ENCODE data around the gene ZNF679.
"Not testable (repeated sequence)": the region's sequence is repeated elsewhere in the genome, so short reads cannot be mapped to it uniquely, and the experiment has no call there.

The ZNF679 gene

GRCh38 chr7:64228174-64228573, at the start of gene ZNF679:
ZNF679 (plus strand) TSS chr7:64228474; CDS start chr7:64249118, 20,644 bp downstream.
- not testable (repeated sequence) for DNase-seq (ENCODE audit: low spot score)

GRCh38 chr7:64180989-64181388, 47.3 kb upstream of the ZNF679 start:
- DNase-seq (ENCODE audit: low spot score), result peak; percentile 19

DNA sequence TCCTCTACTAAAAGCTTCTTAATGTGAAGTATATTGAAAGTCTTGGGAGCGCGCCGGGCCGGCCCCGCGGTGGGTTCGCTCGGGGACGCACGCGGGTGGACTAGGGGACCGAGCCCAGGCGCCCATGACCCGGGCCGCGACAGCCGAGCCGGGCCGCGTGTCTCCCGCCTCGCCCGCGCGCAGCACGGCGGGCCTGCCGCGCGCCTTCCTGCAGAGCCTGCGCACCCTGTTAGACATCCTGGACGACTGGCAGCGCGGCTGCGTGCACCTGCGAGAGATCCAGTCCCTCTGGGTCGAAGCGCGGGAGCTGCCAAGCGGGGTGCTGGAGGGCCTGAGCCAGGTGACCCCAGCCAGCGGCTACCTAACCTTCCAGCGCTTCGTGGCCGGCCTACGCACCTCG, 46.7 kb upstream of the ZNF679 start:
- no peak for DNase-seq (ENCODE audit: low spot score)

- no peak for DNase-seq (ENCODE audit: low spot score)
Observed at GRCh38 chr7:64182036-64182790, 46.1 kb upstream of the ZNF679 start.

DNA sequence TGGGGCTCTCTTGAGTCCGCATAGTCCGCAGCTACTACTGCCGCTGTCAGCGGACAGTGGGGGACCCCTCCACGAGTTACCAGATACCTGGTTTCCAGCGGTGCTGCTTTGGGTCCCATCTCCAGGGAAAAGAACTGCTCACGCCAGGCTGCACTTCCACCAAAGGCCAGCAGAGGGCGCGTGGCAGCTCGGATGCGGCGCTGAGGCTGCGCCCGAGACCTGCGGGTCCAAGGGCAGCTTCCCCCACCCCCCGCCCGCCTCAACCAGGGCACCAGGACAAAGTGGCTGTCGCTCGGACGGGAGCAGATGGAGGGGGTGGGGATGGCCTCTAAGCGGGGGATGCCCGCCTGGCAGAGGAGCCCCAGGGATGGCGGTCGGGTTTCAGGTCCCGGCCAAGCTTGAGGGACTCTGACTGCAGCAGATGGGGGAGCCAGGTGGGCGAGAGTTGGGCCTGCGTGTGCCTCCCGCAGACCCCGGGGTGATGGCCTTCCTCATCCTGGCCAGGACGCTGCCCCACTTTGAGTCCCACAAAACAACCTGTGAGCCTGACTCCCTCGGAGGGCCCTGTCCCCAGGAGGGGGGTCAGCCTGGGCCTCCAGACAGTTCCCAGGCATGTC, 45.0 kb upstream of the ZNF679 start:
- no peak for DNase-seq (ENCODE audit: low spot score)

DNA sequence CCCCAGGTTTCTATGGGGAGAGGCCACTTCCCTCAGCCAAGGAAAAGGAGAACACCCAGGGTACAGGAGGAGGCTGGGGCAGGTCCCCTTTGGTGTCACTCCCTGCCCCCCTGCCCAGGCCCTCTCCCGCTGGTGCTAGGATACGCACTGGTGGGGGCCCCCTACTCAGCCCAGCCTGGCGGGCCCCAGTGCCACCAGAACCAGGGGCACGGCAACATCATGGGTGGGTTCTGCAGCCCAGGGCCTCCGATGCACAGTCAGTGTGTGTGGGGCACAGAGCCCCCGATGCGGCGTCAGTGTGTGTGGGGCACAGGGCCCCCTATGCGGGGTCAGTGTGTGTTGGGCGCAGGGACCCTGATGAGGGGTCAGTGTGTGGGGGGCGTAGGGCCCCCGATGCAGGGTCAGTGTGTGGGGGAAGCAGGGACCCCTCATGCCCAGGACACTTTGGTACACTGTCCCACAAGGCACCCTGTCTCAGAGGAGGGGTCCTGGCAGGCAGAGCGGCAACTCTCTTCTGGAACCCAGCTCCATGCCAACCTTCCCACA, 44.4 kb upstream of the ZNF679 start:
- no peak for DNase-seq (ENCODE audit: low spot score)

GRCh38 chr7:64184376-64184775, 43.9 kb upstream of the ZNF679 start:
- DNase-seq (ENCODE audit: low spot score), result no peak

- DNase-seq (ENCODE audit: low spot score), result no peak
Observed at GRCh38 chr7:64187408-64187807, 40.9 kb upstream of the ZNF679 start.

GRCh38 chr7:64192148-64192704, 36.0 kb upstream of the ZNF679 start:
- DNase-seq (ENCODE audit: low spot score), result no peak

GRCh38 chr7:64192775-64193174, 35.5 kb upstream of the ZNF679 start:
- DNase-seq (ENCODE audit: low spot score), result no peak

DNA sequence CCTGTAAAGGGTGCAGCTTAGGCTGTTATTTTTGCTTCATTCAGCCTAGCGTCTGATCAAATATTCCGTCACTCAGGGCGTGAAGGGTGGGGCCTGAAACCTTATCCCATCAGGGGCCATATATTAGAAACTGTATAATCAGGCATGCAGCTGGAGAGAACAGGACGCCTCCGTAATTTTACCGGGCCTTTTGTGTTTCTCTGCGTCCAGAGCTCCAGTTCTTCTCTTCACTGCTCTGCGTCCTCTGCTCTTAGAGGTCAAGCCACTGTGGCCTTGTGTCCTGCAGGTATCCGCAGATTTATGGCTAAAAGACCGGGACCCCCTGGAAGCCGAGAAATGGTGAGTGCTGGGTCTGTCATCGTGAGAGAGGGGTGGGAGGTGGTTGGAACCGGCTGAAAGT, 21.4 kb upstream of the ZNF679 start, which contains the start of gene ZNF735:
Gene ZNF735 (plus strand): TSS at position 301 of the 400 bp plus-strand sequence. CDS start 0 bp downstream, at position 301.
- no peak for DNase-seq (ENCODE audit: low spot score)

DNA sequence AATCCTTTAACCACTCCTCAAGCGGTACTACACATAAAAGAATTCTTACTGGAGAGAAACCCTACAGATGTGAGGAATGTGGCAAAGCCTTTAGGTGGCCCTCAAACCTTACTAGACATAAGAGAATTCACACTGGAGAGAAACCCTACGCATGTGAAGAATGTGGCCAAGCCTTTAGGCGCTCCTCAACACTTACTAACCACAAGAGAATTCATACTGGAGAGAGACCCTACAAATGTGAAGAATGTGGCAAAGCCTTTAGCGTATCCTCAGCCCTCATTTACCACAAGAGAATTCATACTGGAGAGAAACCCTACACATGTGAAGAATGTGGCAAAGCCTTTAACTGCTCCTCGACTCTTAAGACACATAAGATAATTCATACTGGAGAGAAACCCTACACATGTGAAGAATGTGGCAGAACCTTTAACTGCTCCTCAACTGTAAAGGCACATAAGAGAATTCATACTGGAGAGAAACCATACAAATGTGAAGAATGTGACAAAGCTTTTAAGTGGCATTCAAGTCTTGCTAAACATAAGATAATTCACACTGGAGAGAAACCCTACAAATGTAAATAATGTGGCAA, 8.5 kb upstream of the ZNF679 start:
- DNase-seq (ENCODE audit: low spot score), result not testable (repeated sequence)

DNA sequence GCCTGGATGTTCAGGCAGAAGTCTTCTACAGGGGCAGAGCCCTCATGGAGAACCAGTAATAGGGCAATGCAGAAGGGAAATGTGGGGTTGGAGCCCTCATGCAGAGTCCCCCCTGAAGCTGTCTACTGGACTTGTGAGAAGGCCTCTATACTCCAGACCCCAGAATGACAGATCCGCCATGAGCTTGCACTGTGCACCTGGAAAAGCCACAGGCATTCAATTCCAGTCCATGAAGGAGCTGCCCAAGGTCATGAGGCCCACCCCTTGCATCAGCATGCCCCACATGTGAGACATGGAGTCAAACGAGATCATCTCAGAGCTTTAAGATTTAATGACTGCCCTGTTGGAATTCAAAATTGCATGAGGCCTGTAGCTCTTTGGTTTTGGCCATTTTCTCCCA, 4.9 kb upstream of the ZNF679 start:
- DNase-seq (ENCODE audit: low spot score), result no peak

DNA sequence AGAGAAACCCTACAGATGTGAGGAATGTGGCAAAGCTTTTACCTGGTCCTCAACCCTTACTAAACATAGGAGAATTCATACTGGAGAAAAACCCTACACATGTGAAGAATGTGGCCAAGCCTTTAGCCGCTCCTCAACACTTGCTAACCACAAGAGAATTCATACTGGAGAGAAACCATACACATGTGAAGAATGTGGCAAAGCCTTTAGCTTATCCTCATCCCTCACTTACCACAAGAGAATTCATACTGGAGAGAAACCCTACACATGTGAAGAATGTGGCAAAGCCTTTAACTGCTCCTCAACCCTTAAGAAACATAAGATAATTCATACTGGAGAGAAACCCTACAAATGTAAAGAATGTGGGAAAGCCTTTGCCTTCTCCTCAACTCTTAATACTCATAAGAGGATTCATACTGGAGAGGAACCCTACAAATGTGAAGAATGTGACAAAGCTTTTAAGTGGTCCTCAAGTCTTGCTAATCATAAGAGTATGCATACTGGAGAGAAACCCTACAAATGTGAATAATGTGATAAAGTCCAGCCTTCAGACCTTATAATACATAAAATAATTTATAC, 38.2 kb downstream of the ZNF679 start:
- DNase-seq (ENCODE audit: low spot score), result no peak

DNA sequence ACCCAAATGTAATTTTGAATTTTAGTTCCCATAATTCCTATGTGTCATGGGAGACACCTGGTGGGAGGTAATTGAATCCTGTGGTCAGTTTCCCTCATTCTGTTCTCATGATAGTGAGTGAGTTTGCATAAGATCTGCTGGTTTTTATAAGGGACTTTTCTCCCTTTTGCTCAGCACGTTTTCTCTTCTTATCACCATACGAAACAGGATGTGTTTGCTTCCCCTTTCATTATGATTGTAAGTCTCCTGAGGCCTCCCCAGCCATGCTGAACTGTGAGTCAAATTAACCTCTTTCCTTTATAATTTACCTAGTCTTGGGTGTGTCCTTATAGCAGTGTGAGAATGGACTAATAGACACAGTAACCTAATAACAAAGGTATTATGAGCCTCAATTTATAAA, 49.4 kb downstream of the ZNF679 start:
- no peak for DNase-seq (ENCODE audit: low spot score)

DNA sequence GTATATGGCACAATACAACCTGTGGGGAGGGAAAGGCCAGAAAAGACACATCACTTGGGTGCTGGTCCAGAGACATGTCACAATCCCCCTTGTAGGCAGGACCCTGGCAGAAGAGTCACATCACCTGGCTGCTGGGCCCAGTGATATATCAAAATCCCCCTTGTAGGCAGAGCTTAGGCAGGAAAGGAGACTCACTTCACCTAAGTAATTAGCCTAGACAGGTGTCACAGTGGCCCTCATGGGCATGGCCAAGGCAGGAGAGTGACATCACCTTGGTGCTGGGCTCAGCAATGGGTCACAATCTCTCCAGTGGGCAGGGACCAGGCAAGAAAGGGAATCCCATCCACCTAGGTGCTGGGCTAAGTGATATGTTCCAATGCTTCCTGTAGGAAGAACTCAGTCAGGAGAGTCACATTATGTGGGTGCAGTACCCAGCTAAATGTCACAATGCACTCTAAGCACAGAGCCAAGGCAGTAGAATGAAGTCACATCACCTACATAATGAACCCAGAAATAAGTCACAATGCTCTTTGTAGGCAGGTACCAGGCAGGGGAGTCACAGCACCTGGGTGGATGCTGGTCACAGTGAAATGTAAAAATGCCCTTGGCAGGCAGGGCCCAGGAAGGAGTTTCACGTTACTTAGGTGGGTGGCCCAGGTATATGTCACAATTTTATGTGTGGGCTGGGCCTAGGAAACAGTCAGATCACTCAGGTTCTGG, 66.6 kb downstream of the ZNF679 start:
- DNase-seq (ENCODE audit: low spot score), result no peak

DNA sequence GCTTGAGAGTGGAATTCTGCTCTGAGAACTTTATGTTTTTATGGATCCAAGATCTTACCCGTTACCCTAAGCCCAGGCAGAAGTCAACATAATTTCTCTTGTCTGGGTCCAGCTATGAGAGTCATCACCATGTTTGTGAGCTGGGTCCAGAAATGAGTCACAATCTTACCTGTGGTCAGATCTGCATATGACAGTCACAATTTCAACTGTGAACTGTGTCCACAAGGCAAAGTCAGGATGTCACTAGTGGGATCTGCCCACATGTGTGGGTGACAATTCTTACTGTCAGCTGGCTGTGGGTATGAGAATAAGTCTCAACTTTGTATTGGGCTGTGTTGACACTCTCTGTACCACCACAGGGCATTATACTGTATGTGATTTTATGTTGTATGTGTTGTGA, 69.1 kb downstream of the ZNF679 start:
- not testable (repeated sequence) for DNase-seq (ENCODE audit: low spot score)

GRCh38 chr7:64300641-64301405, 72.5 kb downstream of the ZNF679 start:
- peak; percentile 77 for DNase-seq (ENCODE audit: low spot score)

DNA sequence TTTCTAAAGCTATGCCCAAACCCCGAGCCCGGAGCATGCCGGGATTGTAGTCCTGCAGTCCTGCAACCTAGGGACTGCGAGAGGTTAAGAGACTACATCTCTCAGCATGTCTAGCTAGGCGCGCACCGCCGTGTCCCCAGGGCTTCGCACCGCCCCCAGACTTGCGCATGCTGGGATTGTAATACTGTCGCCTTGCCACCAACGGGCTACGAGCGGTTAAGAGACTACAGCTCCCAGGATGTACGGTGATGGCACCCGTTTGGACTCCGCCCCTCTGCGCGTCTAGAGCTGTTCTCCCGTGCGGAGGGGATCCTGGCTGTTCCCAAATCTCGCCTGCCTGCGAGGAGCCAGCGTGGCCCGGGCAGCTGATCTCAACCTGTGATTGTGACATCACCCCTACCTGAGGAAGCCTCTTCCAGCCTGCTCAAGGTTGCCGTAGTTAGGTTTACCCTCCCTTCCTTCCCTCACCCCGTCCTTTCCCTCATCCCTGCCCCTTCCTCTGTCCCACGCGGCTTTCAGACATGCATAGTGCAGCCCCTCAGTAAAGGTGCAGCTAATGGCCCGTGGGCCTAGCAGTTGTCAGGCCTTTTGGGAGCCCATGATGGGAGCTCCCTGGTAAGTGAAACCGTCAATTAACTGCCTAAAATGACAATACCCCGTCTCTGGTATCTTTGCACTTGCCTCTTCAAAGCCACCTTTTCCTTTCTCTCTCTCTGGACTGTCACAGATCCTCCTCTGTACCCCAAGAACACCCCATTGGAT, 79.2 kb downstream of the ZNF679 start:
- DNase-seq (ENCODE audit: low spot score), result peak; percentile 95

GRCh38 chr7:64308016-64308270, 79.7 kb downstream of the ZNF679 start:
- no peak for DNase-seq (ENCODE audit: low spot score)

All from kidney tubule cell (primary cell).